DMS153 (cell line): Measurements from ENCODE around the gene THAP2.

Experiments
- DNase-seq: peaks from one replicate; lab custom pipeline; 2025; lab: John Stamatoyannopoulos, UW

The THAP2 gene

GRCh38 chr12:71703206-71703605 is 39.1 kb downstream of the THAP2 start:
- DNase-seq, result no peak

DNA sequence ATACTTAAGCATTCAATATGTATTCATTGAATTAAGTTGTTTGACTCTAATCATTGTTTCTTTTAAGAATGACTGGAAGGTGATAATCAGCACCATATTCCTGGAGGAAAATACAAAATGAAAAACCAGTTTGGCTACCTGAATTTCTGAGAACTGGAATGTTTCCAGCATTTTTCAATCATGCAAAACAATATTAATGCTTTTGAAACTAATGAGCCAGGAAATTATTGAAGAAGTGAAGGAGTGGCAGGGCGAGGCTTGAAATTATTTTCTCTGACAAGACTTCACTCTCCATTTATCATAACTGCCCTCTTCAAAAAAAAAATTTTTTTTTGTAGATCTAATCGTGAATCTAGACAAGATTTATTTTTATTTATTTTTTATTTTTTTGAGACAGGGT is 40.8 kb downstream of the THAP2 start:
- no peak for DNase-seq

DNA sequence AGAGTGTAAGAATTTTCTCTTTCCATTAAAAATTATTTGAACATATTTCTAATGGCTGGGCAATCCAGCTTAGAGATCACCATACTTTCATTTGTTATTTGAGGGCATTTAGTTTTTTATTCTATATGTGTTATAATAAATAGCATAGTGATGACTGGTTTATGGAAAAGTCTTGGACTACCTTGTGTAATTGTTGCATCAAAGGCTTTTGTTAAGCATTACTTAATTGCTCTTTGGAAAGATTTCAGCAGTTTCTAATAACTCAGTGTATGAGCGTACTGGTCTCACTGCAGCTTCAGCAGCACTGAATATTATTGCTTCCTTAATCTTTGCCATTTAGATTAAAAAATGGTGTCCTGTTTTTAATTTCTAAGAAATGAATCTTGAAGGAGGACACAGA is 44.6 kb downstream of the THAP2 start:
- no peak for DNase-seq

- no peak for DNase-seq
These were observed 46.4 kb downstream of the THAP2 start for GRCh38 chr12:71710276-71711125.

DNA sequence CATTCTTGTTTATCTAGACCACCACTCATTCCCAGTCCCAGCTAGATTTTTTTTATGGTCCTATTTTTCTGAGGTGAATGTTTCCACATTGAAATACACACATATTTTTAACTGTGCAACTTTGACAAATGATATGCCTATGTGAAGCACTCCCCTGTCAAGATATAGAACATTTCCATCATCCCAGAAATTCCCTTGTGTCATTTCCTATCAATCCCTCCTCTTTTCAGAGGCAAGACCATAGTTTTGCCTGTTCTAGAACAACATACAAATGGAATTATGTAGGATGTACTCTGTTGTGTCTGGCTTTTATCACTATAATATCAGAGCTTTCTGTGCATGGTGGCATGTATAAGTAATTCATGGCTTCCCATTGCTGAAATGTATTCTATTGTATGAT is 54.5 kb downstream of the THAP2 start:
- DNase-seq, result no peak

- DNase-seq, result no peak
These were observed 55.7 kb downstream of the THAP2 start for GRCh38 chr12:71719647-71720370.

DNA sequence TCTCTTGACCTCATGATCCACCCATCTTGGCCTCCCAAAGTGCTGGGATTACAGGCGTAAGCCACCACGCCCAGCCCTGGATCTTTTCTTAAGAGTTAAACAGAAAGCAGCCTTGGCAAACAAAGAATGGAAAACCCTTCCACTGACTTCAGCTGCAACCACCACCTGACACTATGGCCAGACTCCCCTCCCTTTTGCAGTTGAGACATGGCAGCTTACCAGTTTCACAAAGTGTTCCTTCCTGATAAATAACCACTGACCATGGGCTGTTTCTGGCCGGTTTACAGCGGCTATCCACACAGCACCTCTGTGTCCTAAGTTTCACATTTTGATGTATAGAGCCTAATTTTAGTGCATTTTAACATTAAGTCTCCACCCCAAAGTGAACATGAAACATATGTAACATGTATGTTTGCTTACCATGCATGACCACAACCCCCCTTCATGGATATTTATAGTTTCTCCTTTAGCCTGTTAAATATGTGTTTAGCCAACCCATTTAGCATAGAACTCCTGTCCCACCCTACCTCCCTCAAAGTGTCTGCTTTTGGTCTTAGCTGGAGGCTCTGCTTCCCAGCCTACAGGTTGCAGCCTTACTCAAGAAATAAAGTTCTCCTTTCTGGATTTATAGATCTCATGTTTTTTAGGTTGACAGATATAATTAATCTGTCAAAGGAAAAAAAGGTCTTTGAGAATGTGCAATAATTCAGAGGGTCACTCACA is 57.8 kb downstream of the THAP2 start:
- DNase-seq, result no peak

- DNase-seq, result no peak
These were observed 60.9 kb downstream of the THAP2 start for GRCh38 chr12:71725011-71725410.

DNA sequence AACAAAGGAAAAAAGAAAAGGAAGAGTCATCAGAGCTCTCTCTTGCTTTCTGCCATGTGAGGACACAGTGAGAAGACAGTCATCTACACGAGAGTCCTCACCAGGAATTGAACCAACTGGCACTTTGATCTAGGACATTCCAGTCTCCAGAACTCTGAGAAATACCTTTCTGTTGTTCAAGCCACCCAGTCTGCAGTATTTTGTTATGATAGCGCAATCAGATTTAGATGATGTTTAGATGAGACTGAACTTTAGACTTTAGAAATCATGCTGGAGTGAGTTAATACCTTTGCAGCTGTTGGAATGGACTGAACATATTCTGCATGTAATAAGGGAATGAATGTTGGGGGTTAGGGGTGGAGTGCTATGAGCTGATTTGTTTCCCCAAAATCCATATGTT is 62.4 kb downstream of the THAP2 start:
- no peak for DNase-seq

DNA sequence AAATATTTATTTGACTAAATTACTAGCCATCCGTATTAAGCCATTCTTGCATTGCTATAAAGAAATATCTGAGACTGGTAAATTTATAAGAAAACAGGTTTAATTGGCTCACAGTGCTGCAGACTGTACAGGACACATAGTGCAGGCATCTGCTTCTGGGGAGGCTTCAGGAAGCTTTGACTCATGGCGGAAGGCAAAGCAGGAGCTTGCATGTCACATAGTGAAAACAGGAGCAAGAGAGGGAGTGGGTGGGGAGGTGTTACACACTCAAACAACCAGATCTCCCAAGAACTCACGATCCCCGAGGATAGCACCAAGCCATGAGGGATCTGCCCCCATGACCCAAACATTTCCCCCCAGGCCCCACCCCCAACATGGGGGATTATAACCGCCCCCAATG is 63.9 kb downstream of the THAP2 start:
- DNase-seq, result no peak
